CD4-positive, alpha-beta T cell treated with Interleukin-1 beta for 1 hour (primary cell): ENCODE data around the gene WDR82.

Source experiments
- DNase-seq, 2 donors: peaks; one replicate each; pipeline ENCODE4 v3.0.0-alpha.2; 2020 to 2022

WDR82 gene

DNA sequence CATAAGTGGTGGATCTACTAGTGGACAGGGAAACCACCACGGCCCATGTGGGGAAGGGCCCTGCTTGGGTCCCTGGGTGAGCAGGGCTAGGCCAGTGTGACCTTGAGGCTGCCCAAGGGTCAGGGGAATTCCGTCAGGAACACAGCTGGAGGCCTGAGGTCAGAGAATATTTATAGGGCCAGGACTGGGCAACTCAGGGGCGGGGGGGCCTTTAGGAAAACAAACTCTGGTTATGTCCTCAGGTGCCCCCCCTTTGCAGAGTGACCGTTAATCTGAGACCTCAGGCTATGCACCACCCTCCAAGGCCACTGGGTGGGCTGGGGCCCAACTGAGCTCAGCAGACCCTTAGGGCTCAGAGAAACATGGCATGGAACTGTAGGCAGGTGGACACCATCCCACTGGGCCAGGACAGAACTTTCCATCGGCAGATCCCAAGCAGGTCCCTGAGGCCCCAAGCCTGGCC is 42.0 kb downstream of the WDR82 start:
- no peak for DNase-seq

DNA sequence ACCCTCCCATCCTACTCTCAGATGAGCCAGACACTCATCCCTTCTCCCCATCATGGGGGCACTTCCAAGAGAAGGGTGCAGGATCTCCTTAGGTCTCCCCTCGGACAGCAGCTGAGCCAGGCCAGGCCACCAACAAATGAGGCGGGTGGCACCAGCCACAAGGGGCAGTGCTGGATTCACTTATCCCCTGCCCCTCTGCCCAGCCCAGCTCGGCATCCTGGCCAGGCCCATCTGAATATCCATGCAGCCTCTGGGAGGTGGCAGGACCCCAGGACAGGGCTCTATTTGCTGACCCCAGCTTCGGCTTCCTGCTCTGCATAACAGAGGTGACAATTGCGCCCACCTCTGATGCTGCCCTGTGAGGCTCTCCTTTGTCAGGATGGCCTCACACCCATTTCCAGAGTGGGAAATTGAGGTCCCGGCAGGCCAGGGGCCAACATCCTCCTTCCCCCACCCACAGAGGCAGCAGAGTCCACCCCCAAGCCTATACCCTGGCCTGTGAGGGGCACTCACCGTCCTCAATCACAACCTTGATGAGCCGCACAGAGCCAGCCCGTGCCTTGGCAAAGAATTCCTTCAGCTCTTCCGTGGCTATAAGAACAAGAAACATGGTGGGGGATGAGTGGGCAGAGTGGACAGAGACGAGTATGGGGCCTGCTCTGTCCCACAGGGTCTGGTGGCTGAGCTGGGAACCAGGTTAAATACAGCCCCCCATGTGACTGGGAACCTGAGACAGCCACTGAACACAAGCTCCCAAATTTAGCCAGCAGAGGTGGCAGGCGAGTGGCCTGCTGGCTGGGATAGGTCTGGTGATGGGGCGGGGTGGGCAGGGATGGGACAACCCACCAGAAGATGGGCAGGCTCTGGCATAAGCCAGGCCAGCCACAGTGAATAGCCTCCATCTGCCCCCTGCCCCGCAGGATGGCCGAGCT is 43.7 kb downstream of the WDR82 start:
- no peak for DNase-seq

DNA sequence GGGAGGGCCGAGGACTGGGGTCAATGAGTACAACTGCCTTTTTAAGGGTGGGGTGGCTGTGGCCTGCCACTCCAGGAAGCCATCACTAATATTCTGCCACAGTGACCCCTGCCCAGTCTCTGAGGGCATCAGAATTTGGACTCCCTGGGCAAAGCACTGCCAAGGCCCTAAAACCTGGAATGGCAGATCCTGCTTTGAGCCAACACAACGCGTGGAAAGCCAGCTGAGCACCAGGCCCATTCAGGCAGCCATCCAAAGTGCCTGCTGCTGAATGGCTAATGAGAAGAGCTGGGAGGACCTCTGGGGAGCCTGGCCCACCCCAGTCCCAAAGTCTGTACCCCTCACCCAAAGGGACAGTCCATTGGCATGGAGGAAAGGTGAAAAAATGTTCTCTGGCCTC is 44.5 kb downstream of the WDR82 start:
- DNase-seq, result no peak

DNA sequence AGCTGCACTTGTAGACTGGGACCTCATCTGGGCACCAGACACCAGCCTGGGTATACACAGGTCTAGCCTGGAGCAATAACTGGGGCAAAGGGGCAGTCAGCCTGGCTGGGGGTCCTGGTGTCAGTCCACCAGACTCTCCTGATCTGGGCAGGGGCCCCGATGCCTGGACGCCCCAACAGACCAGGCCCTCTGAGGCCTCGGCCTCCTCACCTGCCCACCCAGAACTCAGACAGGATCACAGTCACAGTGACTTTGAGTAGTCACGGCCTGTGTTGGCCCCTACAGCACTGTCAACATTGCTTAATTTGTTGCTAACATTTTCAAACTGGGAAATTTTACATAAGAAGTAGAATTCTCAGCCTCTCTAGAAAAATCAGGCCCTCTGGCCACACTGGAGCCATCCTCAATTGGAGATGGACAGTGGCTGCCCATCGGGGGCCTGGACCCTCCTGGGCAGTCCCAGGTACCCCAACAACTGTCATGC is 45.3 kb downstream of the WDR82 start:
- DNase-seq, result no peak

DNA sequence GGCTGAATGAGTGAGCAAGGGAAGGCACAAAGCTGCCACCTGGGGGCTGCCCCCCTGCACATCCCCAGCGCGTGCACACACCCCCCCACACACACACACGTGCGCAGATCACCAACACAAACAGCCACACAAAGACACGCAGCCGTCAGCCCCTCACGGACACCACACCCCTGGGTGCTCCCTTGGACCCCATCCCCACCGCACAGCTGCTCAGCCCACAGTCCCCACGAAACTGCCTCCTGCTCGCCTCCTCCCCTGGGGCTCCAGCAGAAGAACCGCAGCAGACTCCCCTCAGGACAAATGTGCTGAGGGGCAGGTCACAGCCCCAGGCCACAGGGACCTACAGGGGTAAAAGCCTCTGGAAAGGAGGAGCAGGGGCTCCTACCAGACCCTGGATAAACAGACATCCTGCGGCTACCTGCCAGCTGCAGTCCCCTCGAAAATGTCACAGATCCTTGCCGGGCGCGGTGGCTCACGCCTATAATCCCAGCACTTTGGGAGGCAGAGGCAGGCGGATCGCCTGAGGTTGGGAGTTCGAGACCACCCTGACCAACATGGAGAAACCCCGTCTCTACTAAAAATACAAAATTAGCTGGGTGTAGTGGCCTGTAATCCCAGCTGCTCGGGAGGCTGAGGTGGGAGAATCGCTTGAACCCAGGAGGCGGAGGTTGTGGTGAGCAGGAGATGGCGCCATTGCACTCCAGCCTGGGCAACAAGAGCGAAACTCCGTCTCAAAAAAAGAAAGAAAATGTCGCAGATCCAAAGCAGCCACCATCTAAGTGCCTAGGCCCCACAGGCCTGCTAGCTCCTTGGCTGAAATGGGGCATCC is 46.0 kb downstream of the WDR82 start:
- peak in 1 of 2 donors; percentile 44 for DNase-seq

DNA sequence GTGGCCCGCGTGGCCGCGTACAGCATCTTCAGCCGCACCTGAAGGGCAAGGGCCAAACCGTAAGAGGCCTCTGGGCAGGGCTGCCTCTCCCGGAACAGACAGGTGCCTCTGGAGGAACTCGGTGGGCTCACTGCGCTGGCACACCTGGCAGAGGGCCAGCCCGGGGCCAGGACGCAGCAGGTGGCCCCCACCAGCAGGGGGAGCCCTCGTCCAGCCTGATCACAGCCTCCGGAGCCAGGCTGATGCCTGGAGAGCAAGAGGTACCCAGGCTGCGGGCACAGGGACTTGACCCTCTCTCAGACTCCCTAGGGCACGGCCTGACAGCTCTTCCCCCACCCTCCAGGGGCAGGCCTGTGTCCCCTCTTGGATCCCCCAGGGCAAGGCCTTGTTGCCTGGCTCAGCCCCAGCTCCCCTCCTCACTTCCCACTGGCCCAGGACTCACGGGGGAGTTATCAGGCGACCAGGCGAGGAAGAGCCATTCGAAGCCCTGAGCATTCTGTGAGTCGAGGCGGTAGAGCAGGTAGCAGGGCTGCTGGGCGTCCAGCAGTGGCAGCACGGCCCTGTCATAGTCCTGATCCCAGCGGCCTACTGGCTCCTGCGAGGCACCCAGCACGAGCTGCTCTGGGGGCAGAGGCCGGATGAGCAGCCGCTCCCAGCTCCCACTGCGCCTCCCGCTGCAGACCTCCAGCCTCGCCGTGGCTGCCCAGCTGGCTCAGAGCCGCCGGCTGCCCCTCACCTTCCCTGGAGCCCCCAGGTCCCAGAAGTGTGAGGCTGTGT is 46.8 kb downstream of the WDR82 start:
- DNase-seq, result peak; percentile 84 to 88

DNA sequence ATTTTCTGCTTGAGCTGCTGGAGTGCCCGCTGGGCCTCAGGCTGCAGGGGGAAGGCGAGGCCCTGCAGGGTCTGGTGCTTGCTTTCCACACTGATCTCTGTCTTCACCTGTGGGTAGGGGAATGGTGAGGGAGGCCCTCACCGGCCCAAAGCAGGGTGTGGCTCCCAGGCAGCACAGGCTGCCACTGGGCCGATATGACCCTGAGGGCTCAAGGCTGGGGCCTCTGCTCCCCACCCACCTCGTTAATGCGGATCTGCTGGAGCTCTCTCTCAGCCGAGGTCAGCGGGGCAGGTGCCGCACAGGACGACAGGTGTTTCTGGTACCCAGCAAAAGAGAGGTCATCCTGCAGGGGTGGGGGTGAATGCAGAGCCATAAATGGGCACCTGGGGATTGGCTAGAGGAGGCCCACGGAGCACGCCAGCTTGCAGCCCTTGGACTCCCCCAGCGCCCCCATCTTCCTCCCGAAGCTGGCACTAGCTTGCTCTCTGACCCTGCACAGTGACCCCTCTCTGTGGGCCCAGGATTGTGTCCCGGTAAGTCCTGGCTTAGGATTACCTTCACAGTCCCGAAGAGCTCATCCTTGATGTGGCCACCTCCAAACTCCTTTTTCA is 47.5 kb downstream of the WDR82 start:
- no peak for DNase-seq

DNA sequence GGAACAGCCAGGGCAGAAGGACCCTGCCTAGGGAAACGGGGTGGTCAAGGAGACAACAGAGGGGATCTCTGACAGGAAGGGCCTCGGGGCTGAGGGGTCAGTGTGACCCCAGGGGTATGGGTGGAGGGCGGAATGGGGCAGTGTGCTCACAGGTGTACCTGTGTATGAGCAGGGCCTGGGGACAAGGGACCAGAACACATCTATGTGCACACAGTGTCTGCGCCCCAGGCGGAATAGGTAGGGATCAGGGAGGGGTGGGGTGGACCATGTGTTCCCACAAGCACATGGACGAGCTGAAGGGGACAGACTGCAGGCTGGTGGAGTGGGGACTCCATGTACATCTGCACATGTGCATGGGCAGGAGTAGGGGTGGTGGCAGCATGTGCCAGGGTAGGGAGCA is 48.0 kb downstream of the WDR82 start:
- DNase-seq, result no peak

DNA sequence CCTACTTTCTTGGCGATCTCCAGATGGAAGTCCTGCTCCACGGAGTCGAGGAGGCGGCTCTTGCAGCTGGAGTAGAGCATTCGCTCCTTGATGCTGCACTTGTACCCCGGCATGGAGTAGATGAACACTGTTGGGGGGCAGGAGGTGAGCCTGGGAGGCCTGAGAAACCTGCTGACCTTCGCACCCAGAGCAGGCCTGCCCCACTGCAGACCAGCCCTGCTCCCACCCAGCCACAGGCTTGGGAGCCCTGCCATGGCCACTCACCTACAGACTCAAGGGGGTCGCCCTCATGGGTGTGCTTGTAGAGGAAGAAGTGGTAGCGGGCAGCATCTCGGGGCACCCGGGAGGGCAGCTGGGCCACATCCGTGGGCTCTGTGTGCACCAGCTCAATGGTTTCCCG is 48.8 kb downstream of the WDR82 start:
- no peak for DNase-seq

DNA sequence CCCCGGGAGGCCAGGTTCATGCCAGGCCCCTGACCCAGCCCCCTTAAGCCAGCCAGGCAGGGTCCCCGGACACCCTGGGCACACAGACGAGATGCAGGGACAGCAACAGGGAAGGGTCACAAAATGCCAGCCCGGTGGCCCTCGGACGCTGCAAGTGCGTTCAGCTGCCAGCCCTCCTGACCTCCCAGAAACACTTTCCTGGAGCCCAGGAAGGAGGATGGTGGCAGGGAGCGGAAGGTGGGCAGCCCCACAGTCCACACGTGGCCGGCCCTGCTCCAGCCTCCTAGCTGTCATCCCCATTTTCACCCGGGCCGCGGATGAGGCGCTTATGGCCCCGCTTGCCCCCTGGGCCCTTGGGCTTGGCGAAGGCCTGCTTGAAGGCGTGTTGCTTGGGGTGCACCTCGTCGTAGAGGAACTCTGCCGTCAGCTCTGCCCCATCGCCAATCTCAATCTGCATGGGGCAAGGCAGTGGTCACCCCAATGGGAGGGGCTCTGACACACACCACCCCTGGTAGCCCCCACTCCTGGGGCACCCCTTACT is 49.6 kb downstream of the WDR82 start:
- DNase-seq, result no peak

DNA sequence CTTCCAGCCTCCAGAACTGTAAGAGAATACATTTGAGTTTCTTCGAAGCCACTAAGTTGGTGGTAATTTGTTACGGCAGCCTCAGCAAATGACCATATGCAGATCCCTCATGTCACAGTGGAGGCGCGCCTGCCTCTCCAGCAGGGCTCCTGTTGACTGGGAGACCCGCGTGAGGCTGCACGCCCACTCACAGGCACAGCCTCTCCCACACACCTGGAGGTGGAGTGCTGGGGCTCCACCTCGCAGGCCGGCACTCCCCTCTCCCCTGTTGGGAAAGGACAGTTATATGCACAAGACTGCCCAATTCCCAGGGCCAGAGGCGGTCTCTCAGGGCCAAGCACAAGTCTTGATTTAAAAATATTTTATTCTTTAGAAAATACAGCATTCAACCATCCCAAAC is 50.2 kb downstream of the WDR82 start:
- DNase-seq, result no peak

DNA sequence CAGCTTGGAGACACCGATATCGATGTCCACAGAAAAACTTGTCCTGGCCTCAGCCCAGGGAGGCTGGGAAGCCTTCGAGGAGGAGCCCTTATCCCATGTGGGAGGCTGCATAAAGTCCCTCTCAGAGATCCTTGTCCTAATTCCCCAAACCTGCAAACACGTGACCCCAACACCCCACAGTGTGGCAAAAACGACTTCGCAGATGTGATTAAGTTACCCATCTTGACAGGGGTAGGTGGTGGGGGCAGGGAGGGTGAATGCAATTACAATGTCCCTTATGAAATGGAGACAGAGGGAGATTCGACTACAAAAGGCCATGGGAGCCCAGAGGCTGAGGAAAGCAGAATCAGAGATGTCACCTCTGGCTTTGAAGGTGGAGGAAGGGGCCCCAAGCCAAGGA is 50.7 kb downstream of the WDR82 start:
- no peak for DNase-seq

DNA sequence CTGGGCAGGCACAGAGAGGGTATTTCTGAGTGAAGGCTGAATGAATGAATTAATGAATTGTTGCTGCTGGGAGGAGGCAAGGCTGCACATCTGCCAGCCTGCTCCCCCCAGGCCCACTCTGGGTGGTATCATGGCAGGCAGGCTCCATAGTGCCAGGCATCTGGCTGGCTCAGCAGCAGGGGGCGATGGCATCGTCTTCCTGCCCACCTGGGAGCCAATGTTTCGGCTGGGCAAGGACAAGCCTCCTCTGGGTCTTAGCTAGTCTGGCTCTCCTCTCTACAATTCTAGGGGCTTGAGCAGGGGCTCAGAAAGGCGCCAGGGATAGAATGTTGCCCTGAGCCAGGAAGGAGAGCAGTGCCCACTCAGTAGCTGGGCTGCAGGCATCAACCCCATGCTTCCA is 51.3 kb downstream of the WDR82 start:
- no peak for DNase-seq

DNA sequence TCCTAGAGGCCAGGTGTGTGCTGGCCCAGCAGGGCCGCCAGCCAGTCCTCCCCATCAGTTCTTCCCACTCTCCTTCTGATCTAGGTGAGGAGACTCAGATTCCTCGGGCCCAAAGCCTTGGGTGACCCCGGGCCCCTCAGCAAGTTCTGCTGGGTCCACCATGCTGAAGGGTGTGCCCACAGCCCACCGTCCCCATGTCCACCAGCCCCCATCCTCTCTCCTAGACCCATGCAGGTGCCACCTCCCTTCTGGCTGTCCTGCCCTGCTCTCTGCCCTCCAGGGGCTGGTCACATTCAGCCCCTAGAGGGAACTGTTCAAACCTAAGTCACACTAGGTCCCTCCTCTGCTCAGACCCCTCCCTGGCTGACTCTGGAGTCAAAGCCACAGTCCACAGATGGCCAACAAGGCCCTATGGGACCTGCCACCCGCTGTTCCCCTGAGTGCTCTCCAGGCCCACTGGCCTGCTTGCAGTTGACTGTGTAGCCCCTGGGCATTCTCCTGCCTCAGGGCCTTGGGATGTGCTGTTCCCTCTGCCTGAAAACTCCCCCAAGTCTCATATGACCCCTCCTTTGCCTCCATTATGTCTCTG is 52.1 kb downstream of the WDR82 start:
- DNase-seq, result no peak

DNA sequence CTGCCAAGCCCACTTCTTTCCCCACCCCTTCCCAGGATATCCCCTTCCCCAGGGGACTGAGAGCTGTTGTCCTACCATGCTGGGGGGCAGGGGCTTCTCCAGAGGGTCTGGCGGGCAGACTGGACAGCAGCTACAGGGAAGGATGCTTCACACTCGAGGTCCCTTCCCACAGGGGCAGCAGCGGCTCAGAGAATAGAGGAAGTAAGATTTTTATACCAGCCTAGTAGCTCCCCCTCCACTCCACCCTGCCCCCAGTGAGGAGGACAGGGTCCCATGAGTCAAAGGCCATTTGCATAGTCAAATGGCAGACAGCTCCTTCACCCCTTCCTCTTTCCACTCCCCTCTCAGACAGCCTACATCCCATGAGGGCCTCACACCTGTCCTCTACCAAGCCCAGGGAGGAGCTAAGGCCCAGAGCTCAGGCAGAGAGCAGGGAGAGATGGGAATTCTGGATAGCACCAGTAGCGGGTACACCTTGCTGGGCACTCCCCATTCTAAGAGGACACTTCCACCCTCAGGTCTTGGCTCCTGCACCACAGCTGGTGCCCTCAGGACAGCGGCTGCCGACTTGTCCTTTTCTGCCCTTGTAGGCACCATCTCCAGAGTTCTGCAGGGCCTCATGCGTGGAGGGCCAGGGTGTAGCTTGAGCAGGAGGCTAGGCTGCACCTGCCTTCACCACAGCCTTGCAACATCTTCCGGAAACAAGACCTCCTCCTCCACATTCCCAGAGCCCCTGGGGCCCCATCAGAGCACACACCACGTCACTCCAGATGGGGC is 52.8 kb downstream of the WDR82 start, which contains the start of gene TLR9:
TLR9 (minus strand) TSS at position 194 of the 777 bp plus-strand sequence; CDS start at position 78, 116 bp downstream.
- DNase-seq, result peak in 1 of 2 donors; percentile 78

DNA sequence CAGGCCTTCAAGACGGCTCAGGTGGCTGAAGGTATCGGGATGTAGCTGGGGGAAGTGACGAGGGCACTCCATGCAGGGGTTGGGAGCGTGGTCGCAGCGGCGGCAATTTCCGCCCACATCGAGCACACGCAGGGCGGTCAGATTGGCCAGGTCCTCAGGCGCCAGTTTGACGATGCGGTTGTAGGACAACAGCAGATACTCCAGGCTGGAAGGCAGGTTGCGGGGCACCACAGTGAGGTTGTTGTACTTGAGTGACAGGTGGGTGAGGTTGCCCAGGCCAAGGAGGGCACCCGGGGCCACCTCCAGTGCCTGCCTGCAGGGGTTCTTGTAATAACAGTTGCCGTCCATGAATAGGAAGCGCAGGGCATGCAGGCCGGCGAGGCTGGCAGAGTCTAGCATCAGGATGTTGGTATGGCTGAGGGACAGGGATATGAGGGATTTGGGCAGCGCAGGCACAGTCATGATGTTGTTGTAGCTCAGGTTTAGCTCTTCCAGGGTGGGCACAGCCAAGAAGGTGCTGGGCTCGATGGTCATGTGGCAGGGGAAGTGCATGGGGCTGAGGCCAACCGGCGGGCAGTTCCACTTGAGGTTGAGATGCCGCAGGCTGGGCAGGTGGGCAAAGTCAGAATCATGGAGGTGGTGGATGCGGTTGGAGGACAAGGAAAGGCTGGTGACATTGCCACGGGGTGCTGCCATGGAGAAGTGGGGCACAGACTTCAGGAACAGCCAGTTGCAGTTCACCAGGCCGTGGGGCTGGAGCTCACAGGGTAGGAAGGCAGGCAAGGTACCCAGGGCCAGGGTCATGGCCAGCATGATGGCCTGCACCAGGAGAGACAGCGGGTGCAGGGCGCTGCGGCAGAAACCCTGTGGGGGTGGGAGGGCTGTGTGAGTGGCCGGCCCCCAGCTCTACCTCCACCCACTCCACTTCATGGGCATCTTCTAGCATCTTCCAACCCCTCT is 54.7 kb downstream of the WDR82 start:
- no peak for DNase-seq

DNA sequence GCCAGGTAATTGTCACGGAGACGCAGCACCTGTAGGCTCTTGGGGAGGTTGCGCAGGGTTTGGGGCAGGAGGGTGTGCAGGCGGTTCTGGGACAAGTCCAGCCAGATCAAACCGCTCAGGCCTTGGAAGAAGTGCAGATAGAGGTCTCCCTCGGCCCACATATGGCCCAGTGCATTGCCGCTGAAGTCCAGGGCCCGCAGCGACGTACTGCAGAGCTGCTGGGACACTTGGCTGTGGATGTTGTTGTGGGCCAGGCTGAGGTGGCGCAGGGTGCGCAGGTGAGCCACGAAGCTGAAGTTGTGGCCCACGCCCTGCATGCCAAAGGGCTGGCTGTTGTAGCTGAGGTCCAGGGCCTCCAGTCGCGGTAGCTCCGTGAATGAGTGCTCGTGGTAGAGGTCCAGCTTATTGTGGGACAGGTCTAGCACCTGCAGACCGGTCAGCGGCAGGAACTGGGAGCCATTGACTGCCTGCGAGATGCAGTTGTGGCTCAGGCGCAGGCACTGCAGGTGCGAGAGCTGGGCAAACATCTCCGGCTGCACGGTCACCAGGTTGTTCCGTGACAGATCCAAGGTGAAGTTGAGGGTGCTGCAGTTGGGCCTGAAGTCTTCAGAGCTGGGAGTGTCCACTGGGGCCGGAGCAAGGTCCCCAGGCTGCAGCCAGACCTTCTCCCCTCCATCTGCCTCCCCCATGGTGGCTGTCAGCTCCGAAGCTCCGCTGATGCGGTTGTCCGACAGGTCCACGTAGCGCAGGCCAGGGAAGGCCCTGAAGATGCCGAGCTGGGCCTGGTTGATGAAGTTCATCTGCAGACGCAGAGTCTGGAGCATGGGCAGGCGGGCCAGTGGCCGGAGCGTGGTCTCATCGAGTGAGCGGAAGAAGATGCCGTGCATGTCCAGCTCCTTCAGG is 55.9 kb downstream of the WDR82 start:
- DNase-seq, result no peak

DNA sequence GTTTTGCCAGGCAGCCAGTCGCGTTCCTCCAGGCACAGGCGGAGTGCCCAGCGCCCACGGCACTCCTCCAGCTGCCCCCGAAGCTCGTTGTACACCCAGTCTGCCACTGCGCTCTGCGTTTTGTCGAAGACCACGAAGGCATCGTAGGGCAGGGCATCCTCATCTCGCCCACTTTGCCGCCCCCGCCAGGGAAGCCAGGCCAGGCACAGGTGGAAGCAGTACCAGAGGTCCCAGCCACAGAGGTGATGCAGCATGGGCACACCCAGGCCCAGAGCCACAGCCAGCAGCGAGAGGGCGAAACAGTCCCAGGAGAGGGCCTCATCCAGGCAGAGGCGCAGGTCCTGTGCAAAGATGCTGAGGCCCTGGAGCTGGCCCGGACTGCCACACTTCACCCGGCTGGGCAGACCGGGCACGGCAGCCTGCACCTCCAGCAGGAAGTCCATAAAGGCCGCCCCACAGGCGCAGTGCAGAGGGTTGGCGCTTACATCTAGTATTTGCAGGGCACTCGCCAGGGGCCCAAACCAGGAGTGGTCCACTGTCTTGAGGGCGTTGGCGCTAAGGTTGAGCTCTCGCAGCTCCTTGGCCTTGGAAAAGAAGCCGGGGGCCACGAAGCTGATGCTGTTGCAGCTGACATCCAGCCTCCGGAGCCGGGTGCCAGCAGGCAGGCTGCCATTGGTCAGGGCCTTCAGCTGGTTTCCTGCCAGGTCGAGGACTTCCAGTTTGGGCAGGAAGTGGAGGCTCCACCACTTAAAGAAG is 56.7 kb downstream of the WDR82 start:
- peak; percentile 46 to 73 for DNase-seq
